ENCODE data around the gene PRM1. TPM values are rescaled to one million over a fixed set of nuclear protein-coding genes. Genes with fewer than 3 reads are reported as not detected.
A peak's percentile ranks its signal among the peaks of the same experiment; 100 is the strongest.
"Not testable (repeated sequence)": the region's sequence is repeated elsewhere in the genome, so short reads cannot be mapped to it uniquely, and the experiment has no call there.

PRM1 gene
- polyA plus RNA-seq, 3 donors from 2014 or later: not detected

- Mint-ChIP-seq H3K4me3 (peak overlapping the region in 4 of 5 donors; percentile 46 to 81 (median 71)), H3K27ac (no peak overlapping the region), H3K4me1 (peaks cover 19 to 20% of the 10 kb centered on the region in 2 donors), H3K9me3 (no peaks in the 10 kb centered on the region), H3K36me3 (no peaks in the 10 kb centered on the region), H3K27me3 (ENCODE audit: low read depth in 3 of 3) (peaks cover 18 to 33% (median 24%) of the 10 kb centered on the region in 3 donors)
- no peak for DNase-seq
Observed at GRCh38 chr16:11298143-11298900, 17.2 kb upstream of the PRM1 start.

GRCh38 chr16:11297492-11298142 lies 16.5 kb upstream of the PRM1 start:
- peaks cover 19 to 20% of the 10 kb centered on the region in 2 donors for H3K4me1 Mint-ChIP-seq
- peak overlapping the region in 1 of 6 donors; percentile 3 for H3K27ac Mint-ChIP-seq
- H3K9me3 Mint-ChIP-seq: no peaks in the 10 kb centered on the region

GRCh38 chr16:11296706-11297491 lies 15.8 kb upstream of the PRM1 start:
- H3K27me3 Mint-ChIP-seq (ENCODE audit: low read depth in 3 of 3): peaks cover 25 to 39% (median 27%) of the 10 kb centered on the region in 3 donors
- peak overlapping the region in 1 of 6 donors; percentile 3 for H3K27ac Mint-ChIP-seq
- H3K36me3 Mint-ChIP-seq: no peaks in the 10 kb centered on the region
- no peaks in the 10 kb centered on the region for H3K9me3 Mint-ChIP-seq
- no peak for DNase-seq
- H3K4me3 Mint-ChIP-seq: peak overlapping the region; percentile 67 to 81 (median 74)
- peaks cover 19 to 20% of the 10 kb centered on the region in 2 donors for H3K4me1 Mint-ChIP-seq

More at GRCh38 chr16:11297492-11298142, 16.5 kb upstream of the PRM1 start:
- H3K36me3 Mint-ChIP-seq: no peaks in the 10 kb centered on the region
- DNase-seq: peak; percentile 80 to 83 (median 83)
- peak overlapping the region; percentile 67 to 81 (median 74) for H3K4me3 Mint-ChIP-seq
- H3K27me3 Mint-ChIP-seq (ENCODE audit: low read depth in 3 of 3): peaks cover 25 to 39% (median 27%) of the 10 kb centered on the region in 3 donors

- no peak overlapping the region for H3K27ac Mint-ChIP-seq
- H3K4me1 Mint-ChIP-seq: peaks cover 19 to 20% of the 10 kb centered on the region in 2 donors
- no peaks in the 10 kb centered on the region for H3K36me3 Mint-ChIP-seq
- H3K27me3 Mint-ChIP-seq (ENCODE audit: low read depth in 3 of 3): peaks cover 29 to 44% (median 31%) of the 10 kb centered on the region in 3 donors
- no peak for DNase-seq
- H3K4me3 Mint-ChIP-seq: peak overlapping the region in 1 of 5 donors; percentile 10
- no peaks in the 10 kb centered on the region for H3K9me3 Mint-ChIP-seq
Observed at GRCh38 chr16:11296351-11296705, 15.2 kb upstream of the PRM1 start.

GRCh38 chr16:11295672-11296071 lies 14.5 kb upstream of the PRM1 start:
- Mint-ChIP-seq H3K4me1 (peaks cover 19 to 20% of the 10 kb centered on the region in 2 donors), H3K36me3 (no peaks in the 10 kb centered on the region), H3K4me3 (no peak overlapping the region), H3K9me3 (no peaks in the 10 kb centered on the region), H3K27me3 (ENCODE audit: low read depth in 3 of 3) (peaks cover 27 to 43% (median 35%) of the 10 kb centered on the region in 3 donors), H3K27ac (no peak overlapping the region)
- no peak for DNase-seq

- H3K27ac Mint-ChIP-seq: no peak overlapping the region
Observed at GRCh38 chr16:11292076-11292748, 11.1 kb upstream of the PRM1 start.

GRCh38 chr16:11291091-11291703 lies 10.1 kb upstream of the PRM1 start:
- Mint-ChIP-seq H3K27me3 (ENCODE audit: low read depth in 3 of 3) (peaks cover 21 to 41% (median 31%) of the 10 kb centered on the region in 3 donors), H3K9me3 (peaks cover 0 to 2% (median 0%) of the 10 kb centered on the region in 6 donors), H3K4me3 (no peak overlapping the region), H3K36me3 (peaks cover 0 to 4% (median 0%) of the 10 kb centered on the region in 3 donors), H3K4me1 (peaks cover 0 to 1% of the 10 kb centered on the region in 2 donors), H3K27ac (no peak overlapping the region)
- DNase-seq: no peak

More at GRCh38 chr16:11292076-11292748, 11.1 kb upstream of the PRM1 start:
- peaks cover 0 to 4% (median 0%) of the 10 kb centered on the region in 3 donors for H3K36me3 Mint-ChIP-seq
- H3K27me3 Mint-ChIP-seq (ENCODE audit: low read depth in 3 of 3): peaks cover 23 to 46% (median 32%) of the 10 kb centered on the region in 3 donors
- no peak for DNase-seq
- peaks cover 0 to 2% (median 0%) of the 10 kb centered on the region in 6 donors for H3K9me3 Mint-ChIP-seq
- no peak overlapping the region for H3K4me3 Mint-ChIP-seq
- H3K4me1 Mint-ChIP-seq: peaks cover 10 to 11% of the 10 kb centered on the region in 2 donors

GRCh38 chr16:11290102-11290893 lies 9.2 kb upstream of the PRM1 start:
- Mint-ChIP-seq H3K27ac (no peak overlapping the region), H3K4me3 (no peak overlapping the region), H3K27me3 (ENCODE audit: low read depth in 3 of 3) (peaks cover 21 to 44% (median 32%) of the 10 kb centered on the region in 3 donors), H3K9me3 (peaks cover 0 to 2% (median 0%) of the 10 kb centered on the region in 6 donors), H3K36me3 (peaks cover 0 to 4% (median 0%) of the 10 kb centered on the region in 3 donors), H3K4me1 (no peaks in the 10 kb centered on the region)
- DNase-seq: no peak

GRCh38 chr16:11289696-11290095 lies 8.6 kb upstream of the PRM1 start:
- H3K4me3 Mint-ChIP-seq, H3K36me3 Mint-ChIP-seq, H3K27ac Mint-ChIP-seq, DNase-seq, H3K4me1 Mint-ChIP-seq, H3K9me3 Mint-ChIP-seq: not testable (repeated sequence)
- peaks cover 21 to 40% (median 30%) of the 10 kb centered on the region in 3 donors for H3K27me3 Mint-ChIP-seq (ENCODE audit: low read depth in 3 of 3)

- Mint-ChIP-seq H3K4me1 (no peaks in the 10 kb centered on the region), H3K27me3 (ENCODE audit: low read depth in 3 of 3) (peaks cover 20 to 40% (median 29%) of the 10 kb centered on the region in 3 donors), H3K4me3 (no peak overlapping the region), H3K9me3 (peaks cover 0 to 2% (median 0%) of the 10 kb centered on the region in 6 donors), H3K27ac (no peak overlapping the region), H3K36me3 (peaks cover 0 to 4% (median 0%) of the 10 kb centered on the region in 3 donors)
- no peak for DNase-seq
Observed at GRCh38 chr16:11289202-11289601, 8.1 kb upstream of the PRM1 start.

GRCh38 chr16:11285842-11286241 lies 4.7 kb upstream of the PRM1 start:
- Mint-ChIP-seq H3K36me3 (peaks cover 0 to 4% (median 0%) of the 10 kb centered on the region in 3 donors), H3K4me3 (no peak overlapping the region), H3K9me3 (peaks cover 0 to 2% (median 0%) of the 10 kb centered on the region in 6 donors), H3K4me1 (no peaks in the 10 kb centered on the region), H3K27me3 (ENCODE audit: low read depth in 3 of 3) (peaks cover 9 to 23% (median 14%) of the 10 kb centered on the region in 3 donors), H3K27ac (no peak overlapping the region)
- DNase-seq: no peak

GRCh38 chr16:11283820-11284248 lies 2.7 kb upstream of the PRM1 start:
- H3K36me3 Mint-ChIP-seq: no peaks in the 10 kb centered on the region

More at GRCh38 chr16:11283820-11284248, 2.7 kb upstream of the PRM1 start:
- Mint-ChIP-seq H3K4me3 (no peak overlapping the region), H3K9me3 (no peaks in the 10 kb centered on the region), H3K4me1 (no peaks in the 10 kb centered on the region), H3K27me3 (ENCODE audit: low read depth in 3 of 3) (peaks cover 7 to 18% (median 17%) of the 10 kb centered on the region in 3 donors), H3K27ac (no peak overlapping the region)
- no peak for DNase-seq
